ENCODE results near the gene NUPR2. TPM values are rescaled to one million over a fixed set of nuclear protein-coding genes. Genes with fewer than 3 reads are reported as not detected.

The NUPR2 gene
- total and polyA plus RNA-seq, 9 of the 15 experiments (the other 6 are each of a cell fraction or from before 2014, with no cell fraction given): not detected

DNA sequence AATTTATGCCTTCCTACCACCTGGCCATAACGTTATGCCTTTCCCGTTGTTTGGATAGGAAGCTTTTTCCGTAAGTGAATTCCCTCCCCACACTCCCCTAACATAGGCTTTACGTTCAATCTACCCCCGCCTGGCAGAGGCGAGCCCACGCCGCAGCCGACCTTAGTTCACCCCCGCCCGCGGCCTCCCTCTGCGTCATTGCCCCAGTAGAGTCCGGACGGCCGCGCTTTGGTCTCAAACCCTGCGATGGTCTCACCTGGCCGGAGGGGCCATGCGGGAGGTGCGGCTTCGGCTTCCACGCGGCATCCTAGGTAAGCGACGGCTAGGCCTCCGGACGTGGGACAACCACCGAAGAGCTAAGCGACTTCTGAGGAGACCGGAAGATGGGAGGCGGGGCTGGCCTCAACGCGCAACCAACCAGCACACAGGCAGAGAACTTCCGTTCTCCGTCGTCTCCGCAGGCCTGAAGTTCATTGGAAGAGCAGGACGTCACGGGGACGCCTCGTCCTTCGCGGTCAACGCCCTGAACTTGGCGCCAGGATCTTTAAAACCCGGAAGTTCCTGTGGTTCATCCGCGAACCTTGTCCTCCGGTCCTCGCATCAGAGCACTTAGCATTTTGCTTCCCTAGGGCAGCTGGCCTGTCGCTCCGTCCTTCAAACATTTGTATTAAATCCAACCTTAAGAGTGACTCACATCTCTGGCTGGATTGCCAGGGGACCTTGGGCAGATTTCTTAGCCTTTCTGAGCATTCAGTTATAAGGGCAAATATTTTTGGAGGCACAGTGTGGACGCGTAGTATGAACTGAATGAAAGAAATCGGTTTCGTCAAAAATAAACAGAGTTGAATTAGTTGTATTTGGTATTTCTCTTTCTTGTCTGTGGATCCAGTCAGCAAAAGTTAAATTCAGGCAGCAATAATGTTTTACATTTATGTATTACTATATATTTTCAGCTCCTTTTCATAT lies 9.8 kb downstream of the NUPR2 start, which contains the start of gene CHCHD2 (continued):
- TF ChIP-seq HMG20A (CRISPR knock-in tag; conservative IDR thresholded peaks at IDR 0.05) (no peak), PATZ1 (CRISPR knock-in tag; IDR thresholded peaks at IDR 0.05; ENCODE audit: borderline replicate concordance) (no peak), COPS2 (conservative IDR thresholded peaks at IDR 0.05) (no peak), FOXJ3 (CRISPR knock-in tag; IDR thresholded peaks at IDR 0.05) (no peak), NR3C1 (CRISPR knock-in tag; IDR thresholded peaks at IDR 0.05) (no peak), ZNF24 (IDR thresholded peaks at IDR 0.05) (no peak; the same call in 1 of the 2 replicates), BRD4 (IDR thresholded peaks at IDR 0.05) (peak; percentile 73), BMI1 (IDR thresholded peaks at IDR 0.05; ENCODE audit: low read length) (no peak), ZNF3 (CRISPR knock-in tag; IDR thresholded peaks at IDR 0.05) (0 out of 2 replicates have a peak, but pooled peaks have one; percentile 51), FOXK1 (CRISPR knock-in tag; IDR thresholded peaks at IDR 0.05; ENCODE audit: borderline replicate concordance) (0 out of 2 replicates have a peak, but pooled peaks have one; percentile 73), ZZZ3 (IDR thresholded peaks at IDR 0.05) (no peak), ZNF668 (CRISPR knock-in tag; IDR thresholded peaks at IDR 0.05) (no peak), CHCHD3 (CRISPR knock-in tag; IDR thresholded peaks at IDR 0.05) (peak; percentile 46; the same call in 1 of the 2 replicates), BRF1 (IDR thresholded peaks at IDR 0.05; ENCODE audit: borderline replicate concordance, extremely low read depth, insufficient read length) (no peak), NRF1 (conservative IDR thresholded peaks at IDR 0.05 in 1 of 2, IDR thresholded peaks at IDR 0.05 in 1 of 2) (peak; percentile 76 to 82), ZNF408 (CRISPR knock-in tag; IDR thresholded peaks at IDR 0.05; ENCODE audit: low read depth) (no peak), NFRKB (IDR thresholded peaks at IDR 0.05; ENCODE audit: low read depth) (peak; percentile 72; the same call in 1 of the 2 replicates), RBBP5 (IDR thresholded peaks at IDR 0.05; ENCODE audit: borderline replicate concordance, insufficient read depth, low read length, poor library complexity, severe bottlenecking) (peak; percentile 83), ZC3H11A (IDR thresholded peaks at IDR 0.05; ENCODE audit: low read depth, low read length) (no peak), MXI1 (IDR thresholded peaks at IDR 0.05; ENCODE audit: low read depth, low read length) (no peak)
- TF ChIP-seq, protein P1, sequence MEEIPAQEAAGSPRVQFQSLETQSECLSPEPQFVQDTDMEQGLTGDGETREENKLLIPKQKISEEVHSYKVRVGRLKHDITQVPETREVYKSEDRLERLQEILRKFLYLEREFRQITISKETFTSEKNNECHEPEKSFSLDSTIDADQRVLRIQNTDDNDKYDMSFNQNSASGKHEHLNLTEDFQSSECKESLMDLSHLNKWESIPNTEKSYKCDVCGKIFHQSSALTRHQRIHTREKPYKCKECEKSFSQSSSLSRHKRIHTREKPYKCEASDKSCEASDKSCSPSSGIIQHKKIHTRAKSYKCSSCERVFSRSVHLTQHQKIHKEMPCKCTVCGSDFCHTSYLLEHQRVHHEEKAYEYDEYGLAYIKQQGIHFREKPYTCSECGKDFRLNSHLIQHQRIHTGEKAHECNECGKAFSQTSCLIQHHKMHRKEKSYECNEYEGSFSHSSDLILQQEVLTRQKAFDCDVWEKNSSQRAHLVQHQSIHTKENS (CRISPR knock-in tag; IDR thresholded peaks at IDR 0.05): no peak
- TF ChIP-seq, protein P2, sequence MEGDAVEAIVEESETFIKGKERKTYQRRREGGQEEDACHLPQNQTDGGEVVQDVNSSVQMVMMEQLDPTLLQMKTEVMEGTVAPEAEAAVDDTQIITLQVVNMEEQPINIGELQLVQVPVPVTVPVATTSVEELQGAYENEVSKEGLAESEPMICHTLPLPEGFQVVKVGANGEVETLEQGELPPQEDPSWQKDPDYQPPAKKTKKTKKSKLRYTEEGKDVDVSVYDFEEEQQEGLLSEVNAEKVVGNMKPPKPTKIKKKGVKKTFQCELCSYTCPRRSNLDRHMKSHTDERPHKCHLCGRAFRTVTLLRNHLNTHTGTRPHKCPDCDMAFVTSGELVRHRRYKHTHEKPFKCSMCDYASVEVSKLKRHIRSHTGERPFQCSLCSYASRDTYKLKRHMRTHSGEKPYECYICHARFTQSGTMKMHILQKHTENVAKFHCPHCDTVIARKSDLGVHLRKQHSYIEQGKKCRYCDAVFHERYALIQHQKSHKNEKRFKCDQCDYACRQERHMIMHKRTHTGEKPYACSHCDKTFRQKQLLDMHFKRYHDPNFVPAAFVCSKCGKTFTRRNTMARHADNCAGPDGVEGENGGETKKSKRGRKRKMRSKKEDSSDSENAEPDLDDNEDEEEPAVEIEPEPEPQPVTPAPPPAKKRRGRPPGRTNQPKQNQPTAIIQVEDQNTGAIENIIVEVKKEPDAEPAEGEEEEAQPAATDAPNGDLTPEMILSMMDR (IDR thresholded peaks at IDR 0.05 in 2 of 3, conservative IDR thresholded peaks at IDR 0.05 in 1 of 3; ENCODE audit: insufficient read depth in 2 of 3, low read depth in 1 of 3, low read length in 3 of 3): no peak
